KMS-11 (cell line): ENCODE results near the gene GPNMB.
"Not testable (repeated sequence)": the region's sequence is repeated elsewhere in the genome, so short reads cannot be mapped to it uniquely, and the experiment has no call there.

Experiments
- H2AFZ ChIP-seq: fragments of 200-600 bp; sonication (generic); 2 replicates; pipeline ENCODE4 v1.6.1; 2016; ENCODE audit warnings: antibody characterized with exemption, mixed run types, low read depth
- H3K27ac ChIP-seq: fragments of 200-600 bp; sonication (generic); 2 replicates; pipeline ENCODE4 v1.6.1; 2016; ENCODE audit warnings: mild to moderate bottlenecking, mixed run types
- H3K27me3 ChIP-seq: fragments of 200-600 bp; sonication (generic); 2 replicates; pipeline ENCODE4 v1.6.1; 2017; ENCODE audit warnings: mild to moderate bottlenecking, low read depth, mixed run types, moderate library complexity; ENCODE audit not compliant: insufficient read depth
- H3K36me3 ChIP-seq: fragments of 200-600 bp; sonication (generic); 2 replicates; pipeline ENCODE4 v1.6.1; 2017; ENCODE audit warnings: mild to moderate bottlenecking, mixed run types; ENCODE audit not compliant: insufficient read depth
- H3K4me1 ChIP-seq: fragments of 200-600 bp; sonication (generic); 2 replicates; pipeline ENCODE4 v1.6.1; 2016; ENCODE audit warnings: mild to moderate bottlenecking, low read depth, mixed run types; ENCODE audit not compliant: poor library complexity, severe bottlenecking
- H3K4me2 ChIP-seq: fragments of 200-600 bp; sonication (generic); 2 replicates; pipeline ENCODE4 v1.7.0; 2016; ENCODE audit warnings: mild to moderate bottlenecking, mixed run types
- H3K4me3 ChIP-seq: fragments of 200-600 bp; sonication (generic); IDR thresholded peaks from 2 replicates; pipeline ENCODE4 v1.6.1; 2017; ENCODE audit warnings: low read depth, low read length, mixed read lengths; ENCODE audit not compliant: insufficient read depth
- H3K79me2 ChIP-seq: fragments of 200-600 bp; sonication (generic); 2 replicates; pipeline ENCODE4 v1.6.1; 2016; ENCODE audit warnings: low read depth, mixed run types; ENCODE audit not compliant: insufficient read depth
- H3K9ac ChIP-seq: fragments of 200-600 bp; sonication (generic); 2 replicates; pipeline ENCODE4 v1.6.1; 2016; ENCODE audit warnings: mild to moderate bottlenecking, mixed run types
- H4K20me1 ChIP-seq: fragments of 200-600 bp; sonication (generic); 2 replicates; pipeline ENCODE4 v1.6.1; 2016; ENCODE audit warnings: mild to moderate bottlenecking, mixed run types; ENCODE audit not compliant: insufficient read depth
- TF ChIP-seq, protein P1 (sequence below): fragments of 200-600 bp; sonication (generic); conservative IDR thresholded peaks from 2 replicates; pipeline ENCODE4 v1.6.1; 2017; ENCODE audit warnings: low read depth, mild to moderate bottlenecking, antibody characterized with exemption, low read length, moderate library complexity, mixed read lengths

Gene GPNMB

DNA sequence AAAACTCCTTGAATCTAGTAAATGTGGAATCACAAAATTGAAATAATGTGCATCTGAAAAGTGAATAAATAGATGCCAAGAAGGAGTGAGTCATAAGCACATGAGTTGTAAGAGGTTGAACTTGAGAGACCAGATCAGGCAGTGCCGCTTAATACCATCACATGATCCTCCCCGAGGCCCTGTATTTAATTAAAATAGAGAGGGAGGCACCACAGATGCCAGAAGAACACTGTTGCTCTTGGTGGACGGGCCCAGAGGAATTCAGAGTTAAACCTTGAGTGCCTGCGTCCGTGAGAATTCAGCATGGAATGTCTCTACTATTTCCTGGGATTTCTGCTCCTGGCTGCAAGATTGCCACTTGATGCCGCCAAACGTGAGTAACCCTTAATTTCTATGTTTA is at the start of gene GPNMB:
Gene GPNMB, plus strand, starts transcription at position 221 of the 400 bp plus-strand sequence. Its CDS starts 83 bp downstream, at position 304.
- H3K4me3 ChIP-seq = no peak within 1 kb of the TSS
- TF ChIP-seq, protein P1, sequence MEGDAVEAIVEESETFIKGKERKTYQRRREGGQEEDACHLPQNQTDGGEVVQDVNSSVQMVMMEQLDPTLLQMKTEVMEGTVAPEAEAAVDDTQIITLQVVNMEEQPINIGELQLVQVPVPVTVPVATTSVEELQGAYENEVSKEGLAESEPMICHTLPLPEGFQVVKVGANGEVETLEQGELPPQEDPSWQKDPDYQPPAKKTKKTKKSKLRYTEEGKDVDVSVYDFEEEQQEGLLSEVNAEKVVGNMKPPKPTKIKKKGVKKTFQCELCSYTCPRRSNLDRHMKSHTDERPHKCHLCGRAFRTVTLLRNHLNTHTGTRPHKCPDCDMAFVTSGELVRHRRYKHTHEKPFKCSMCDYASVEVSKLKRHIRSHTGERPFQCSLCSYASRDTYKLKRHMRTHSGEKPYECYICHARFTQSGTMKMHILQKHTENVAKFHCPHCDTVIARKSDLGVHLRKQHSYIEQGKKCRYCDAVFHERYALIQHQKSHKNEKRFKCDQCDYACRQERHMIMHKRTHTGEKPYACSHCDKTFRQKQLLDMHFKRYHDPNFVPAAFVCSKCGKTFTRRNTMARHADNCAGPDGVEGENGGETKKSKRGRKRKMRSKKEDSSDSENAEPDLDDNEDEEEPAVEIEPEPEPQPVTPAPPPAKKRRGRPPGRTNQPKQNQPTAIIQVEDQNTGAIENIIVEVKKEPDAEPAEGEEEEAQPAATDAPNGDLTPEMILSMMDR = no peak
- H4K20me1 ChIP-seq = no peaks in the 10 kb centered on the region
- H3K4me1 ChIP-seq = peaks cover 10% of the 10 kb centered on the region
- no peaks in the 10 kb centered on the region for H3K79me2 ChIP-seq
- H3K27me3 ChIP-seq = no peaks in the 10 kb centered on the region
- no peak within 1 kb of the TSS for H3K9ac ChIP-seq
- H3K4me2 ChIP-seq = no peak within 1 kb of the TSS
- no peak within 1 kb of the TSS for H2AFZ ChIP-seq
- no peak within 1 kb of the TSS for H3K27ac ChIP-seq
- H3K36me3 ChIP-seq = no peaks in the 10 kb centered on the region

DNA sequence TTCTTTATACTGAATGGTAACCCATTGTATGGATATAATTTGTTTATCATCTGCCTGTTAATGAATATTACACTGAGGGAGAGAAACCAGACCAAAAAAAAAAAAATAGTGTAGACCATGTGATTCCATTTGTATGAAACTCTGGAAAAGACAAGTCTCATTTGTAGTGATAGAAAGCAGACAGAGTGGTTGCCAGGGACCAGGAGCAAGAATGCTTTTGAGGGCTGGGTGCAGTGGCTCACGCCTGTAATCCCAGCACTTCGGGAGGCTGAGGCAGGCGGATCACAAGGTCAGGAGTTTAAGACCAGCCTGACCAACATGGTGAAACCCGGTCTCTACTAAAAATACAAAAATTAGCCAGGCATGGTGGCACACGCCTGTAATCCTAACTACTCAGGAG is 48.8 kb upstream of the GPNMB start:
- H3K4me2 ChIP-seq, H3K36me3 ChIP-seq, H3K4me3 ChIP-seq, H3K27ac ChIP-seq, H3K4me1 ChIP-seq, H4K20me1 ChIP-seq, H3K27me3 ChIP-seq, H2AFZ ChIP-seq, H3K79me2 ChIP-seq, H3K9ac ChIP-seq: not testable (repeated sequence)

DNA sequence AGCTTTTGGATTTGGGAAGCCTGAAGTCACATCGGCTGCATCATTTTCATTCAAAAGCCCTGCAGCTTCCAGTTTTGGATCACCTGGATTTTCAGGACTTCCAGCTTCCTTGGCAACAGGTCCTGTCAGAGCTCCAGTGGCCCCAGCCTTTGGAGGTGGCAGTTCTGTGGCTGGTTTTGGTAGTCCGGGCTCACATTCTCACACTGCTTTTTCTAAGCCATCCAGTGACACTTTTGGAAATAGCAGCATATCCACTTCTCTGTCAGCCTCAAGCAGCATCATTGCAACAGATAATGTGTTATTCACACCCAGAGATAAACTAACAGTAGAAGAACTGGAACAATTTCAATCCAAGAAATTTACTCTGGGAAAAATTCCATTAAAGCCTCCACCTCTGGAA is 46.2 kb upstream of the GPNMB start:
- no peaks in the 10 kb centered on the region for H3K36me3 ChIP-seq

DNA sequence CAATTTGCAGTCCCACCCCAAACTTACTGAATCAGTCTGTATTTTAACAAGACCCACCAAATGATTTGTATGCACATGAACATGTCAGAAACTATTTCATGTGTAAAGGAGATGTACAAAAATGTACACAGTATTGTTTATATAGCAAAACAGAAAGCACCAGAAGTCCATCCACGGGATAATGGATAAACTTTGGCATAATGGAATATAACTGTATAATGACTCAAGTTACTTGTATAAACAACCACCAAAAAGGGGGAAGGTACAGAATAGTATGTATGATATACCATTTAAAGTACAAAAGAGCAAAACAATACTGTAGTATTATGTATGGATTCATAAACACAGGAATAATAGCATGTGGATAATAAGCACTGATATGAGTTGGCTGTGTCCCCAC is 42.3 kb upstream of the GPNMB start:
- Histone ChIP-seq H4K20me1 (no peaks in the 10 kb centered on the region), H3K79me2 (no peaks in the 10 kb centered on the region), H2AFZ (no peak overlapping the region), H3K4me2 (no peak overlapping the region), H3K4me3 (no peak overlapping the region), H3K4me1 (no peaks in the 10 kb centered on the region), H3K36me3 (no peaks in the 10 kb centered on the region), H3K27ac (no peak overlapping the region), H3K9ac (no peak overlapping the region), H3K27me3 (no peaks in the 10 kb centered on the region)
- TF ChIP-seq, protein P1 = no peak

More for the DNA sequence above, 46.2 kb upstream of the GPNMB start:
- no peaks in the 10 kb centered on the region for H3K4me1 ChIP-seq
- no peak overlapping the region for H3K9ac ChIP-seq
- TF ChIP-seq, protein P1 = no peak
- H3K27ac ChIP-seq = no peak overlapping the region
- no peak overlapping the region for H2AFZ ChIP-seq
- H3K4me3 ChIP-seq = no peak overlapping the region
- H3K27me3 ChIP-seq = no peaks in the 10 kb centered on the region
- no peaks in the 10 kb centered on the region for H4K20me1 ChIP-seq
- H3K79me2 ChIP-seq = no peaks in the 10 kb centered on the region; the same call in 1 of the 2 replicates
- H3K4me2 ChIP-seq = no peak overlapping the region

DNA sequence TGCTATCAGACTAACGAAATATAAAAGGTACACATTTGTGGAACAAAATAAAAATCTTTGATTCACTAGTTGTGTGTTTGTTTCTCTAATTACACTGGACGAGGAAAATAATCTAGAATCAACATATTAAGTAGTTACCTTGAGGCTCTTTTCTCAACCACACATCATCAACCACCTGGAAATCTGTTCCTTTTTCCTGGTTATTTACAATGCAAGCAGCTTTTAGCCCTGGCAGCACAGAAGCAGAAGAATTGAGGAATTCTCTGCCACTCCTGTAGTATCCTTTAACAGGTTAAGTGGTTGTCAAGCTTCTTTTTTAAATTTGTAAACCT is 41.0 kb upstream of the GPNMB start:
- H3K36me3 ChIP-seq = no peaks in the 10 kb centered on the region
- H3K4me3 ChIP-seq = no peak overlapping the region
- no peak overlapping the region for H3K9ac ChIP-seq
- TF ChIP-seq, protein P1 = no peak
- no peak overlapping the region for H3K27ac ChIP-seq
- H3K27me3 ChIP-seq = no peaks in the 10 kb centered on the region
- no peak overlapping the region for H3K4me2 ChIP-seq
- no peaks in the 10 kb centered on the region for H3K79me2 ChIP-seq
- H2AFZ ChIP-seq = no peak overlapping the region
- no peaks in the 10 kb centered on the region for H3K4me1 ChIP-seq
- no peaks in the 10 kb centered on the region for H4K20me1 ChIP-seq
